K562 (cell line): ENCODE measurements around the gene DACT3. TPM values are rescaled to one million over a fixed set of nuclear protein-coding genes. Genes with fewer than 3 reads are reported as not detected.

ENCODE experiments used
- ATF1 ChIP-seq, 2 experiments: fragments of 450-650 bp in 1 of 2; IDR thresholded peaks; 2 replicates each; pipeline ENCODE4 v1.6.1; 2016; ENCODE audit warnings: missing compliant biosample characterization in 1 of 2, missing genetic modification characterization in 1 of 2
- BDP1 ChIP-seq: IDR thresholded peaks from 3 replicates; pipeline ENCODE4 v1.6.1; 2011; ENCODE audit not compliant: insufficient read length, insufficient read depth
- CBFB ChIP-seq: sonication (generic); formaldehyde crosslinking; IDR thresholded peaks from 2 replicates; pipeline ENCODE4 v1.4.0; 2020; ENCODE audit warnings: mild to moderate bottlenecking, missing genetic modification reagents
- CBX1 ChIP-seq: sonication (generic); IDR thresholded peaks from 2 replicates; pipeline ENCODE4 v1.6.1; 2016; ENCODE audit warnings: antibody characterized with exemption, low read depth, mild to moderate bottlenecking
- DNMT1 ChIP-seq: fragments of 450-650 bp; IDR thresholded peaks from 2 replicates; pipeline ENCODE4 v1.6.1; 2016; ENCODE audit warnings: antibody characterized with exemption, mild to moderate bottlenecking
- GTF2E2 ChIP-seq: fragments of 200-800 bp; sonication (Bioruptor generic); IDR thresholded peaks from 2 replicates; pipeline ENCODE4 v1.6.1; 2016; ENCODE audit warnings: missing genetic modification characterization, missing compliant biosample characterization
- HDGF ChIP-seq: fragments of 450-650 bp; IDR thresholded peaks from 2 replicates; pipeline ENCODE4 v1.6.1; 2016
- IRF2 ChIP-seq: sonication (generic); formaldehyde crosslinking; IDR thresholded peaks from 2 replicates; pipeline ENCODE4 v1.8.1; 2022; ENCODE audit warnings: mild to moderate bottlenecking, missing genetic modification reagents
- KAT7 ChIP-seq: sonication (generic); formaldehyde crosslinking; IDR thresholded peaks from 2 replicates; pipeline ENCODE4 v1.8.0; 2022; ENCODE audit warnings: missing genetic modification reagents, mild to moderate bottlenecking, borderline replicate concordance
- KDM4B ChIP-seq, 2 experiments: fragments of 450-650 bp in 1 of 2; sonication (generic) in 1 of 2; IDR thresholded peaks; 2 replicates each; pipeline ENCODE4 v1.6.1; 2016 to 2017; ENCODE audit warnings: borderline replicate concordance in 2 of 2, antibody characterized with exemption in 1 of 2, low read depth in 1 of 2, mild to moderate bottlenecking in 1 of 2
- MYBL2 ChIP-seq, 2 experiments: fragments of 450-650 bp in 1 of 2; sonication (generic) in 1 of 2; formaldehyde crosslinking in 1 of 2; IDR thresholded peaks; 2 replicates each; pipeline versions ENCODE4 v1.6.1 to v1.8.1; 2017 to 2022; ENCODE audit warnings: borderline replicate concordance in 1 of 2, inconsistent platforms in 1 of 2, low read depth in 1 of 2, mild to moderate bottlenecking in 1 of 2, missing genetic modification reagents in 1 of 2, moderate library complexity in 1 of 2
- NFXL1 ChIP-seq: fragments of 450-650 bp; formaldehyde crosslinking; IDR thresholded peaks from 2 replicates; pipeline ENCODE4 v1.4.0; 2021; ENCODE audit warnings: mild to moderate bottlenecking
- PPARD ChIP-seq: fragments of 250-450 bp; sonication (Bioruptor Pico); IDR thresholded peaks from 2 replicates; pipeline ENCODE4 v1.8.0; 2022; ENCODE audit warnings: inconsistent platforms, mild to moderate bottlenecking, moderate library complexity
- PTTG1 ChIP-seq: fragments of 450-650 bp; IDR thresholded peaks from 2 replicates; pipeline ENCODE4 v1.6.1; 2016; ENCODE audit warnings: low read depth, mild to moderate bottlenecking, missing genetic modification characterization, missing compliant biosample characterization
- SIN3A ChIP-seq, 2 experiments: fragments of 150-350 bp in 1 of 2; IDR thresholded peaks; 2 replicates each; pipeline ENCODE4 v1.6.1; 2011 to 2016; ENCODE audit warnings: borderline replicate concordance in 2 of 2, low read depth in 2 of 2, low read length in 2 of 2, mild to moderate bottlenecking in 2 of 2, moderate library complexity in 2 of 2; ENCODE audit not compliant: control insufficient read depth in 1 of 2
- SUPT5H ChIP-seq: fragments of 450-650 bp; IDR thresholded peaks from 2 replicates; pipeline ENCODE4 v1.6.1; 2016
- TCF7L2 ChIP-seq: fragments of 150-350 bp; IDR thresholded peaks from 2 replicates; pipeline ENCODE4 v1.6.1; 2016; ENCODE audit warnings: low read depth, mild to moderate bottlenecking, low read length, moderate library complexity
- THRB ChIP-seq: fragments of 450-650 bp; formaldehyde crosslinking; conservative IDR thresholded peaks from 2 replicates; pipeline ENCODE4 v1.4.0; 2022; ENCODE audit warnings: mild to moderate bottlenecking, missing genetic modification characterization
- TOE1 ChIP-seq, 2 experiments: fragments of 450-650 bp in 1 of 2; sonication (generic) in 1 of 2; formaldehyde crosslinking in 1 of 2; IDR thresholded peaks; 2 replicates each; pipeline versions ENCODE4 v1.7.1 to v1.8.0; 2016 to 2022; ENCODE audit warnings: borderline replicate concordance in 2 of 2, mild to moderate bottlenecking in 2 of 2, antibody characterized with exemption in 1 of 2, inconsistent platforms in 1 of 2, low read depth in 1 of 2, missing genetic modification reagents in 1 of 2, moderate library complexity in 1 of 2
- ZBTB1 ChIP-seq: sonication (generic); formaldehyde crosslinking; IDR thresholded peaks from 2 replicates; pipeline ENCODE4 v1.8.1; 2023; ENCODE audit warnings: missing genetic modification reagents, low read depth, mild to moderate bottlenecking, borderline replicate concordance
- ZBTB34 ChIP-seq: fragments of 250-450 bp; sonication (Bioruptor Pico); IDR thresholded peaks from 2 replicates; pipeline ENCODE4 v1.8.0; 2021; ENCODE audit warnings: mild to moderate bottlenecking, moderate library complexity
- ZKSCAN3 ChIP-seq: fragments of 250-450 bp; sonication (Bioruptor Pico); IDR thresholded peaks from 2 replicates; pipeline ENCODE4 v1.4.0; 2020
- ZNF133 ChIP-seq: fragments of 250-450 bp; sonication (Bioruptor Pico); IDR thresholded peaks from 2 replicates; pipeline ENCODE4 v1.4.0; 2020; ENCODE audit warnings: mild to moderate bottlenecking
- ZNF212 ChIP-seq: fragments of 450-650 bp; formaldehyde crosslinking; IDR thresholded peaks from 2 replicates; pipeline ENCODE4 v1.4.0; 2020; ENCODE audit warnings: mild to moderate bottlenecking
- ZNF699 ChIP-seq: fragments of 250-450 bp; sonication (Bioruptor Pico); IDR thresholded peaks from 2 replicates; pipeline ENCODE4 v1.8.0; 2021; ENCODE audit warnings: mild to moderate bottlenecking, moderate library complexity; ENCODE audit not compliant: insufficient replicate concordance
- ZZZ3 ChIP-seq: fragments of 450-650 bp; IDR thresholded peaks from 2 replicates; pipeline ENCODE4 v1.6.1; 2016; ENCODE audit warnings: antibody characterized with exemption, mild to moderate bottlenecking, moderate library complexity
- polyA plus RNA-seq, 8 experiments: library from polyadenylated mRNA; depleted of rRNA in 4 of 8; stranded (reverse) in 5 of 8; unstranded in 3 of 8; fragments of >200 nt; fragmentation: Nextera tagmentation in 2 of 8; fragmentation: Illumina TruSeq in 1 of 8; extraction: Ambion mirVana in 2 of 8; extraction: Trizol in 1 of 8; gene quantifications; 2 replicates each; pipeline versions ENCODE4 v1.2.1 to v1.2.3, GENCODE V29; 2011 to 2014; ENCODE audit warnings: inconsistent platforms in 1 of 8, missing spikeins in 1 of 8
- total RNA-seq, 7 experiments: library from RNA; depleted of rRNA in 6 of 7; stranded (reverse); fragments of >200 nt in 6 of 7; fragmentation: Illumina TruSeq in 2 of 7; extraction: Trizol in 2 of 7; gene quantifications; 2 replicates each; pipeline versions ENCODE4 v1.2.1 to v1.2.3, GENCODE V29; 2011 to 2021; ENCODE audit warnings: low replicate concordance in 1 of 7

Gene DACT3
- total and polyA plus RNA-seq, 9 of the 15 experiments (the other 6 are each of a cell fraction or from before 2014, with no cell fraction given): 0.67 to 6.5 (median 3.5) TPM

GRCh38 chr19:46610851-46611770 lies 49.9 kb downstream of the DACT3 start (continued):
- TF ChIP-seq ZBTB34 (no peak), ZZZ3 (no peak), KDM4B (IDR thresholded peaks at IDR 0.05; ENCODE audit: borderline replicate concordance in 2 of 2, low read depth in 1 of 2) (no peak), SUPT5H (peak; percentile 84), NFXL1 (CRISPR knock-in tag) (no peak), ZNF133 (CRISPR knock-in tag) (no peak), ZKSCAN3 (CRISPR knock-in tag) (no peak), TCF7L2 (no peak), ZNF212 (no peak), PPARD (CRISPR knock-in tag) (no peak), MYBL2 (IDR thresholded peaks at IDR 0.05; ENCODE audit: low read depth) (no peak), MYBL2 (CRISPR knock-in tag; IDR thresholded peaks at IDR 0.05; ENCODE audit: borderline replicate concordance) (no peak), CBFB (CRISPR knock-in tag) (no peak), TOE1 (IDR thresholded peaks at IDR 0.05; ENCODE audit: borderline replicate concordance) (no peak), TOE1 (CRISPR knock-in tag; IDR thresholded peaks at IDR 0.05; ENCODE audit: borderline replicate concordance, low read depth) (no peak), KAT7 (CRISPR knock-in tag) (no peak), CBX1 (no peak), SIN3A (IDR thresholded peaks at IDR 0.05; ENCODE audit: borderline replicate concordance in 2 of 2, control insufficient read depth in 1 of 2, low read depth in 2 of 2, low read length in 2 of 2) (0 out of 4 replicates have a peak, but pooled peaks of 1 of the 2 experiments have one; percentile 11), THRB (CRISPR knock-in tag) (0 out of 2 replicates have a peak, but pooled peaks have one; percentile 5), BDP1 (no peak), ZNF699 (CRISPR knock-in tag) (no peak), IRF2 (CRISPR knock-in tag) (no peak), GTF2E2 (tag) (no peak), HDGF (no peak), ZBTB1 (CRISPR knock-in tag) (0 out of 2 replicates have a peak, but pooled peaks have one; percentile 29), PTTG1 (tag) (no peak), ATF1 (CRISPR knock-in tag; IDR thresholded peaks at IDR 0.05) (no peak), ATF1 (tag; IDR thresholded peaks at IDR 0.05) (no peak), DNMT1 (no peak)
